ENCODE data around the gene LRCH1. TPM values are rescaled to one million over a fixed set of nuclear protein-coding genes. Genes with fewer than 3 reads are reported as not detected.

Gene LRCH1
- total RNA-seq, 1 experiment from 2014 or later: 11.8 TPM

- no peak for TF ChIP-seq MLX (CRISPR knock-in tag; IDR thresholded peaks at IDR 0.05)
- no peak for TF ChIP-seq SMAD3 (CRISPR knock-in tag; IDR thresholded peaks at IDR 0.05; ENCODE audit: borderline replicate concordance)
- no peak for TF ChIP-seq IRF1 (CRISPR knock-in tag; IDR thresholded peaks at IDR 0.05)
- TF ChIP-seq CREB1 (CRISPR knock-in tag; IDR thresholded peaks at IDR 0.05): no peak
- no peak for TF ChIP-seq ZNF423 (CRISPR knock-in tag; IDR thresholded peaks at IDR 0.05)
- no peak for TF ChIP-seq AR (CRISPR knock-in tag; IDR thresholded peaks at IDR 0.05)
- no peak for TF ChIP-seq CTCF (IDR thresholded peaks at IDR 0.05)
- TF ChIP-seq GTF2I (CRISPR knock-in tag; conservative IDR thresholded peaks at IDR 0.05): no peak
- no peak for TF ChIP-seq ATF2 (CRISPR knock-in tag; IDR thresholded peaks at IDR 0.05; ENCODE audit: borderline replicate concordance, low read depth)
- no peak for TF ChIP-seq E2F4 (CRISPR knock-in tag; IDR thresholded peaks at IDR 0.05; ENCODE audit: borderline replicate concordance, low read depth)
- TF ChIP-seq ELF4 (CRISPR knock-in tag; IDR thresholded peaks at IDR 0.05; ENCODE audit: low read depth): no peak
- no peak for TF ChIP-seq ARID4B (CRISPR knock-in tag; IDR thresholded peaks at IDR 0.05; ENCODE audit: borderline replicate concordance)
- Mint-ChIP-seq H3K9me3 (no peaks in the 10 kb centered on the region), H3K36me3 (no peaks in the 10 kb centered on the region), H3K4me3 (peak overlapping the region; percentile 87), H3K4me1 (peaks cover 19% of the 10 kb centered on the region), H3K27me3 (ENCODE audit: low read depth) (peaks cover 13% of the 10 kb centered on the region), H3K27ac (no peak overlapping the region)
- ChIA-PET POLR2A (no interaction called here), CTCF (interaction anchor here (1.2 kb wide), 1 partner anchor 166 kb away, joined by 4 read pairs; no protein-coding TSS in a partner anchor)
- no peak for DNase-seq (ENCODE audit: low spot score)
- no peak for ATAC-seq
Measured at GRCh38 chr13:46554951-46555350, 2.0 kb downstream of the LRCH1 start.
